Keratinocyte (primary cell): ENCODE results near the gene DIPK2A. TPM values are rescaled to one million over a fixed set of nuclear protein-coding genes. Genes with fewer than 3 reads are reported as not detected.
A peak's percentile ranks its signal among the peaks of the same experiment; 100 is the strongest.

Experiments
- DNase-seq: peaks from one replicate; pipeline ENCODE4 v3.0.0-alpha.2; 2011; ENCODE audit warnings: low read depth, missing footprints, low spot score
- FAIRE-seq: peaks from 2 replicates; lab custom pipeline; 2011; peaks lifted over from hg19 to GRCh38; lab: Jason Lieb, UNC
- H2AFZ ChIP-seq: 2 replicates; pipeline ENCODE4 v1.6.0; 2012; ENCODE audit warnings: low read length, control low read depth, inconsistent platforms; ENCODE audit not compliant: control insufficient read depth
- H3K27ac ChIP-seq: 2 replicates; pipeline ENCODE4 v1.5.1; 2011; ENCODE audit warnings: low read length; ENCODE audit not compliant: control insufficient read depth, insufficient read depth
- H3K27me3 ChIP-seq: 3 replicates; pipeline ENCODE4 v1.6.0; 2011; ENCODE audit warnings: low read length; ENCODE audit not compliant: control insufficient read depth, insufficient read depth; ENCODE audit errors: extremely low read depth
- H3K36me3 ChIP-seq, 2 experiments: 2 replicates in 1 of 2; 3 replicates in 1 of 2; pipeline ENCODE4 v1.5.1; 2011; ENCODE audit warnings: low read length in 2 of 2, mild to moderate bottlenecking in 1 of 2; ENCODE audit not compliant: control insufficient read depth in 2 of 2, insufficient read depth in 2 of 2; ENCODE audit errors: extremely low read depth in 1 of 2
- H3K4me1 ChIP-seq: 3 replicates; pipeline ENCODE4 v1.5.1; 2011; ENCODE audit warnings: low read length; ENCODE audit not compliant: control insufficient read depth, insufficient read depth; ENCODE audit errors: extremely low read depth
- H3K4me2 ChIP-seq: 3 replicates; pipeline ENCODE4 v1.6.0; 2011; ENCODE audit warnings: low read depth, low read length; ENCODE audit not compliant: control insufficient read depth, insufficient read depth; ENCODE audit errors: extremely low read depth
- H3K4me3 ChIP-seq, 3 experiments: fragments of 200-600 bp in 1 of 3; sonication (generic) in 1 of 3; 2 replicates in 2 of 3; 3 replicates in 1 of 3; pipeline ENCODE4 v1.5.1; 2011 to 2016; ENCODE audit warnings: low read length in 3 of 3, mild to moderate bottlenecking in 3 of 3, control low read depth in 2 of 3, inconsistent platforms in 1 of 3, low read depth in 1 of 3, mixed read lengths in 1 of 3, mixed run types in 1 of 3, moderate library complexity in 1 of 3; ENCODE audit not compliant: control insufficient read depth in 2 of 3, insufficient read depth in 2 of 3; ENCODE audit errors: extremely low read depth in 1 of 3
- H3K79me2 ChIP-seq: 2 replicates; pipeline ENCODE4 v1.6.0; 2012; ENCODE audit warnings: low read length; ENCODE audit not compliant: control insufficient read depth, insufficient read depth
- H3K9ac ChIP-seq: 3 replicates; pipeline ENCODE4 v1.6.0; 2011; ENCODE audit warnings: low read length; ENCODE audit not compliant: control insufficient read depth, insufficient read depth; ENCODE audit errors: extremely low read depth
- H3K9me1 ChIP-seq: 3 replicates; pipeline ENCODE4 v1.6.0; 2011; ENCODE audit warnings: low read length; ENCODE audit not compliant: control insufficient read depth, insufficient read depth; ENCODE audit errors: extremely low read depth
- H3K9me3 ChIP-seq: 2 replicates; pipeline ENCODE4 v1.5.1; 2012; ENCODE audit warnings: low read depth, low read length; ENCODE audit not compliant: control insufficient read depth
- H4K20me1 ChIP-seq: 3 replicates; pipeline ENCODE4 v1.6.0; 2011; ENCODE audit warnings: low read length; ENCODE audit not compliant: control insufficient read depth, insufficient read depth; ENCODE audit errors: extremely low read depth
- EZH2 ChIP-seq: IDR thresholded peaks from one replicate; pipeline ENCODE4 v1.6.1; 2012; ENCODE audit warnings: inconsistent platforms, mild to moderate bottlenecking, low read length, moderate library complexity
- dilution Hi-C: fragments of 300-500 bp; cut with MboI; formaldehyde crosslinking; loops from one replicate; pipeline ENCODE4 v1.7.0; 2020; ENCODE audit warnings: low sequenced_read_pairs; ENCODE audit not compliant: extremely low pct_ligation_motif_present
- polyA plus RNA-seq, 5 experiments: library from polyadenylated mRNA; depleted of rRNA in 3 of 5; stranded (reverse) in 3 of 5; stranded (forward) in 1 of 5; unstranded in 1 of 5; fragments of >200 nt; gene quantifications; 1 replicate in 1 of 5; 2 replicates in 3 of 5; 3 replicates in 1 of 5; pipeline versions ENCODE4 v1.2.1 to v1.2.3, GENCODE V29; 2011 to 2012; ENCODE audit warnings: missing spikeins in 2 of 5, low read depth in 1 of 5, low replicate concordance in 1 of 5
- TF ChIP-seq, protein P1 (sequence below), 3 experiments: IDR thresholded peaks in 1 of 3; conservative IDR thresholded peaks in 1 of 3; optimal IDR thresholded peaks in 1 of 3; 2 replicates in 2 of 3; 3 replicates in 1 of 3; pipeline versions ENCODE3 to v1.5.1; 2011; ENCODE audit warnings: low read length in 3 of 3, mild to moderate bottlenecking in 3 of 3, moderate library complexity in 2 of 3, control low read depth in 1 of 3, inconsistent platforms in 1 of 3; ENCODE audit not compliant: insufficient read depth in 2 of 3; ENCODE audit errors: extremely low read depth in 1 of 3

DIPK2A gene
- polyA plus RNA-seq, 1 donor (not counting 4 experiments of a cell fraction or from before 2014, with no cell fraction given), result 7.8 TPM

DNA sequence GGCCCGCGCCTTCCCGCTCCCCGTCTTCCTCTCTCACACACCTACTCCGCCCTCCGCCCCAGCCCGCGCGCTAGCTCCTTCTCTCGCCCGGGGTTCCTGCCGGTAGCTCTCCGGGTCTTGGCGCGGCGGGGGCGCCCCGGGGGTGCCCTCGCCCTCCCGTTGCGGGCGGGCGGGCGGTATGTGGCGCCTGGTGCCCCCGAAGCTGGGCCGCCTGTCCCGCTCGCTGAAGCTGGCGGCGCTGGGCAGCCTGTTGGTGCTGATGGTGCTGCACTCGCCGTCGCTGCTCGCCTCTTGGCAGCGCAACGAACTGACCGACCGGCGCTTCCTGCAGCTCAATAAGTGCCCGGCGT, 507 bp downstream of the DIPK2A start:
- DNase-seq (no peak), FAIRE-seq (no peak)
- Histone ChIP-seq H3K4me2 (peak overlapping the region; percentile 96), H3K27me3 (no peaks in the 10 kb centered on the region), H2AFZ (peak overlapping the region; percentile 100), H3K36me3 (no peaks in the 10 kb centered on the region), H3K27ac (peak overlapping the region; percentile 88), H3K9me3 (no peaks in the 10 kb centered on the region), H3K9ac (peak overlapping the region; percentile 88), H3K79me2 (peaks cover 44% of the 10 kb centered on the region), H4K20me1 (no peaks in the 10 kb centered on the region), H3K4me3 (peak overlapping the region; percentile 77 to 96 (median 94)), H3K9me1 (no peaks in the 10 kb centered on the region), H3K4me1 (peaks cover 26% of the 10 kb centered on the region)
- dilution Hi-C loops, result no loop called here
- TF ChIP-seq, protein P1, sequence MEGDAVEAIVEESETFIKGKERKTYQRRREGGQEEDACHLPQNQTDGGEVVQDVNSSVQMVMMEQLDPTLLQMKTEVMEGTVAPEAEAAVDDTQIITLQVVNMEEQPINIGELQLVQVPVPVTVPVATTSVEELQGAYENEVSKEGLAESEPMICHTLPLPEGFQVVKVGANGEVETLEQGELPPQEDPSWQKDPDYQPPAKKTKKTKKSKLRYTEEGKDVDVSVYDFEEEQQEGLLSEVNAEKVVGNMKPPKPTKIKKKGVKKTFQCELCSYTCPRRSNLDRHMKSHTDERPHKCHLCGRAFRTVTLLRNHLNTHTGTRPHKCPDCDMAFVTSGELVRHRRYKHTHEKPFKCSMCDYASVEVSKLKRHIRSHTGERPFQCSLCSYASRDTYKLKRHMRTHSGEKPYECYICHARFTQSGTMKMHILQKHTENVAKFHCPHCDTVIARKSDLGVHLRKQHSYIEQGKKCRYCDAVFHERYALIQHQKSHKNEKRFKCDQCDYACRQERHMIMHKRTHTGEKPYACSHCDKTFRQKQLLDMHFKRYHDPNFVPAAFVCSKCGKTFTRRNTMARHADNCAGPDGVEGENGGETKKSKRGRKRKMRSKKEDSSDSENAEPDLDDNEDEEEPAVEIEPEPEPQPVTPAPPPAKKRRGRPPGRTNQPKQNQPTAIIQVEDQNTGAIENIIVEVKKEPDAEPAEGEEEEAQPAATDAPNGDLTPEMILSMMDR (optimal IDR thresholded peaks at IDR 0.05 in 1 of 3, IDR thresholded peaks at IDR 0.05 in 1 of 3, conservative IDR thresholded peaks at IDR 0.05 in 1 of 3; ENCODE audit: extremely low read depth in 1 of 3, insufficient read depth in 2 of 3, low read length in 3 of 3), result no peak
- TF ChIP-seq EZH2, result no peak

DNA sequence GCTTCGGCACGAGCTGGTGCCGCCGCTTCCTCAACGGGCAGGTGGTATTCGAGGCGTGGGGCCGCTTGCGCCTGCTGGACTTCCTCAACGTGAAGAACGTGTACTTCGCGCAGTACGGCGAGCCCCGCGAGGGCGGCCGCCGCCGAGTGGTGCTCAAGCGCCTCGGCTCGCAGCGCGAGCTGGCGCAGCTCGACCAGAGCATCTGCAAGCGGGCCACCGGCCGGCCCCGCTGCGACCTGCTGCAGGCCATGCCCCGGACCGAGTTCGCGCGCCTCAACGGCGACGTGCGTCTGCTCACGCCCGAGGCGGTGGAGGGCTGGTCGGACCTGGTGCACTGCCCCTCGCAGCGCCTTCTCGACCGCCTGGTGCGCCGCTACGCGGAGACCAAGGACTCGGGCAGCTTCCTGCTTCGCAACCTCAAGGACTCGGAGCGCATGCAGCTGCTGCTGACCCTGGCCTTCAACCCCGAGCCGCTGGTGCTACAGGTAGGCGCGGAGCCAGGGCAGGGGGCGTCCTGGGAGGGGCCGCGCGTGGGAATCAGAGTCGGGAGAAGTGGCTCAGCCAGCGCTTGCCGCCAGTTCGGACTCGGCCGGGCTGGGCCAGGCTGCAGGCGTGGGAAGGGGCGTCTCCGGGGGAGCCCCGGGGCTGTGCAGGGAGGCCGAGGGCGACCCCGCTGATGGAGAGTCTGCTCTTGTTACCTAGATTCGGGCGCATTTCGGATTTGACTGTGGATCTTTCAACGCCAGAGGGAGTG, 1.1 kb downstream of the DIPK2A start:
- FAIRE-seq (no peak), DNase-seq (no peak)
- H3K36me3 ChIP-seq, result no peaks in the 10 kb centered on the region
- no peaks in the 10 kb centered on the region for H3K9me1 ChIP-seq
- H3K4me1 ChIP-seq, result peaks cover 30% of the 10 kb centered on the region
- dilution Hi-C loops, result no loop called here
- peak overlapping the region; percentile 96 for H3K4me2 ChIP-seq
- H3K27ac ChIP-seq, result peak overlapping the region; percentile 88
- H4K20me1 ChIP-seq, result no peaks in the 10 kb centered on the region
- peak overlapping the region; percentile 77 to 96 (median 94) for H3K4me3 ChIP-seq
- no peaks in the 10 kb centered on the region for H3K27me3 ChIP-seq
- no peaks in the 10 kb centered on the region for H3K9me3 ChIP-seq
- peak overlapping the region; percentile 88 for H3K9ac ChIP-seq
- no peak for TF ChIP-seq EZH2
- TF ChIP-seq, protein P1 (optimal IDR thresholded peaks at IDR 0.05 in 1 of 3, IDR thresholded peaks at IDR 0.05 in 1 of 3, conservative IDR thresholded peaks at IDR 0.05 in 1 of 3; ENCODE audit: extremely low read depth in 1 of 3, insufficient read depth in 2 of 3, low read length in 3 of 3), result peak; percentile 48 to 70 (median 65)
- H3K79me2 ChIP-seq, result peaks cover 50% of the 10 kb centered on the region
- H2AFZ ChIP-seq, result peak overlapping the region; percentile 100
